DMS153 treated with DMSO at 0.1 percent for 48 hours (cell line): ENCODE measurements around the gene PPP1R13B.

Experiments used
- DNase-seq: peaks from one replicate; lab custom pipeline; 2025; ENCODE audit not compliant: unreplicated experiment; lab: John Stamatoyannopoulos, UW

Gene PPP1R13B

GRCh38 chr14:103688906-103689902, 158.2 kb downstream of the PPP1R13B start:
- no peak for DNase-seq

- DNase-seq: no peak
These were observed 158.9 kb downstream of the PPP1R13B start for GRCh38 chr14:103688441-103688840.

DNA sequence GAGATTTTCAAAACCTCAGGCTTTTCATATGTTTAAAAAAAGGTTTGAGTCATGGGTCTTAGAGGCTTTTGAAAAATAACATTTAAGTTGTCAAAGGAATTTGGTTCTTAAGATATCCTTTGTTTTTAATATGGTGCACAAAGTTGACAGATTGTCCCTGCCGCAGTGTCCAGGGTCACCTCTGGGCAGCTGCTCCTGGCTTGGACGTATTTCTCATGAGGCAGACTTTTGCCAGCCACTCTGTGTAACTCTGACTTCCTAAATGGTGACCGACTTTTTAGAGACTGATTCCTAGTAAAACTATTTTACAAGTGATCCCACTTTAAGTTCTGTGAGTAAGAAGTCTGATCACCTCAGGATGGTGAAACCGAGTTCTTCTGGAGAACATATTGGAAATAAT, 159.7 kb downstream of the PPP1R13B start:
- no peak for DNase-seq

GRCh38 chr14:103686831-103687485, 160.4 kb downstream of the PPP1R13B start:
- DNase-seq: no peak

DNA sequence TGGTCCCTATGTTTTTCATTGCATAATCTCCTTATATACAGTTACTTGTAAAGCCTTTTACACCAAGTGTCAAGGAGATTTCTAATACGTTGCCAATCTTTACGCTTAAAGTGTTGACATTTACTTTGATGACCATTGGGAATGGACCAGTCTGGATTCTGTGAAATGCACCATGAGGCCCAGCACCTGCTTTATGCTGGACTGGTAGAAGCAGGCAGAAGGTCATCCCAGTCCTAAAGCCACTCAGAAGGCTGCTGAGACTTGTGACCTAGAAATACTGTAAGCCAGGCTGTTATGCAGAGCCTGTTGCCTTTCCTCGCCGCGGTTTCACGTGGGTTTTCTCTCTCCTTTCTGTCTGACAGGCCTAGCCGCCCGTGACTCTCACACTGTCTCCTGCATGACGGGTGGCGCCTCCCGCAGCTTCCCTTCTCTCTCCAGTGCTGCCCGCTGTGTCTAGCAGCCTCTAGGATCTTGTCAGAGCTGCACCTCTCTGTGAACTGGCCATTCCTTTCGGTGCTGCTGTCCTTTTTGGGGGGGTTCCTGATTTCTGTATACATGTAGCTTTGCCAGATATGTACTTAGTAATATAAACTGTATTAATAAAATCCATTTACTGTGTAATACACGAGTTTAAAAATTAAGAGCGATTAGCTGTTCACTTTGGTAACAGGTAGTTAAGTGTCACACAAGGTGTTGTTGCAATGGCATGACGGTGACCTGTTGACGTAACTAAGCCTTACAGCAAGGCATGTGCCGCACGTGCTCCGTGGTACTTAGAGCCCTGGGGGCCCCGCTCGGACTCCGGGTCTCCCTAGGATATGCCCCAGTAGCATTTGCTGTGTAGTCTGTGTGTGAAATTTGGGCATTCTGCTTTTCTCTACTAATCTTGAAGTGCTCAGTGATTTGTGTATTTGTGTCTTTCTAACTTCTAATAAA, 161.8 kb downstream of the PPP1R13B start:
- no peak for DNase-seq

DNA sequence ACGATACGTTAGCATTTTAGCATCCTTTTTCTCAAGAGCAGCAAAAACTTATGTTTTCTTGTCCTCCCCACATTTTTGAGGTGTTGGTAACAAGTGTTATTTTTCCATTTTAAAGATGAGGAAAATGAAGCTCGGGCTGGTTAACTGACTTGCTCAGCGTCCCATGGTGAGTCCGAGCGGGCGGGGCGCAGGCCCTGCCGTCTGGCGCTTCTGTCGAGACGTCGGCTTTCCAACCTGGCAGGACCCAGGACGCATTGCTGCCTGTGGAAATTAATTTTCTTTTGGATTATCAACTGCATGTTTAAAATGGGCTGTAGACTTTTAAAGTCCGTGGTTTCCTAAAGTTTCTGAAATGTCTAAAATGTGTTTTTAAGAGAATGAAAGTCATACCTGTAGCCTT, 162.5 kb downstream of the PPP1R13B start:
- no peak for DNase-seq

DNA sequence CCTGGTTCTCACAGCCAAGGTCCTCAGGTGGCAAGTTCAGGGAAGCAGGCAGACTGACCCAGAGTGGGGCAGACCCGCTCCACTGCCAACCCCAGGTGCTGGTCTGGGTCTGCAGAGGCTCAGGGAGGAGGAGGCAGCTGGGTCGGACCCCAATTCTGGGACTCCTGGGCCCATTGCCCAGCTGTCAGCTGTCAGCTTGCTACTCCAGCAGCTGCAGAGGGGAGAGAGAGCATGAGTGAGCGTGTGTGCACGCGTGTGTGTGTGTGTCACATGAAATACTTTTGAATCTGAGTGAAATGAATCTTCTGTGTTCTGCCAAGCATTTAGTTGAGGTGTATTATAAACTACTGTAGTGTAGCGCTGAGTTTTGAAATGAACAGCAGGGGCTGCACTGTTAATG, 162.9 kb downstream of the PPP1R13B start:
- no peak for DNase-seq
